Urinary bladder (tissue), 4 donors: ENCODE results near the gene CAPN2. TPM values are rescaled to one million over a fixed set of nuclear protein-coding genes. Genes with fewer than 3 reads are reported as not detected.

Experiments used
- DNase-seq: peaks from one replicate; pipeline ENCODE4 v3.0.0-alpha.2; 2015; ENCODE audit errors: extremely low spot score
- H3K27ac ChIP-seq: one replicate; pipeline ENCODE4 v1.5.1; 2013; ENCODE audit warnings: low read depth, mild to moderate bottlenecking, moderate library complexity
- H3K36me3 ChIP-seq: one replicate; pipeline ENCODE4 v1.6.1; 2013; ENCODE audit warnings: mild to moderate bottlenecking, moderate library complexity; ENCODE audit not compliant: insufficient read depth
- H3K4me1 ChIP-seq: one replicate; pipeline ENCODE4 v1.6.1; 2013; ENCODE audit warnings: mild to moderate bottlenecking, moderate library complexity; ENCODE audit not compliant: insufficient read depth
- H3K4me3 ChIP-seq: one replicate; pipeline ENCODE4 v1.5.1; 2013; ENCODE audit warnings: low read depth, low read length
- WGBS: extraction: QIAGEN DNeasy Blood & Tissue Kit; methylation state at CpG from one replicate; pipeline ENCODE4 v1.1.7; 2013; 5-methylcytosine and 5-hydroxymethylcytosine counted together
- polyA plus RNA-seq: library from polyadenylated mRNA; stranded (reverse); fragments of 200-250 nt; gene quantifications from one replicate; pipeline ENCODE4 v1.2.3, GENCODE V29; 2013
- small RNA-seq: library from RNA; depleted of rRNA; stranded (forward); fragments of <200 nt; gene quantifications from one replicate; pipeline ENCODE3, GENCODE V24; 2014
- total RNA-seq: library from RNA; depleted of rRNA; stranded (reverse); fragments of >200 nt; gene quantifications from one replicate; pipeline ENCODE4 v1.2.3, GENCODE V29; 2014
- donor health status: healthy with polysubstance abuse.
- donor health status: healthy.

Gene CAPN2
- total and polyA plus RNA-seq, 2 donors: 91.4 to 117 TPM

DNA sequence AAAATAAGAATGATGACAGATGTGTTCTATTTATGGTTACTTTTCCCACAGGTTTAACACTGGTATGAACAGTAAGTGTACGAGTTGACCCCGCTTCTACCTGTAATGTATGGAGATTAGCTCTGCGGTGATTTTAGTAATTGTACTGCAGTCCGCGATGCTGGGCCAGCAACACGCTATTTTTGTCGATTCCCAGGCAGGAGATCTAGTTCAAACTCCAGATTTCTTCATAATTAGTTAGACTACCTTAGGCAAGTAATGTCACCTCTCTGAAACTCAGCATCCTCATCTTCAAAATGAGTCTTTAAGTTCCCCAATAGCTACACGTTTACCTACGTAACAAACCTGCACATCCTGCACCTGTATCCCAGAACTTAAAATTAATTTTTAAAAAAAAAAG lies 111.9 kb downstream of the CAPN2 start:
- H3K4me3 ChIP-seq: no peak overlapping the region
- H3K36me3 ChIP-seq: peaks cover 4% of the 10 kb centered on the region
- DNase-seq: no peak
- 95% methylated on average over 9 of the region's 9 CpGs for WGBS
- H3K4me1 ChIP-seq: peaks cover 2% of the 10 kb centered on the region
- H3K27ac ChIP-seq: no peak overlapping the region

DNA sequence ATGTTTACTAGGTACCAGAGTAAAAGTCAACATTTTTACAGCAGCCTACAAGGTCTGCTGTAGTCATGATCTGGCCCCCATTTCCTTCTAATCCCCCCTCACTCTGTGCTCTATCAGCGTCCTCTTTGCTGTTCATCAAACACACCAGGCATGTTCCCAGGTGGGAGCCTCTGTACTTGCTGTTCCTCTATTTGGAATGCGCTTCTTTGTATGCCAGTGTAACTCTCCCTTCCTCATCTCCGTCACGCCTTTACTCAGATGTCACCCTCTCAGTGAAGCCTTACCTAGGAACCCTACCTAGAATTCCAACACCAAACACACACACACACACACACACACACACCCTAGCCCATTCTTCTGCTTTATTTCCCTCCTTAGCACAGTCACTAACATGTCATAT lies 112.4 kb downstream of the CAPN2 start:
- peaks cover 2% of the 10 kb centered on the region for H3K4me1 ChIP-seq
- WGBS: 93% methylated on average over 4 of the region's 4 CpGs
- peaks cover 4% of the 10 kb centered on the region for H3K36me3 ChIP-seq
- no peak overlapping the region for H3K4me3 ChIP-seq
- no peak for DNase-seq
- no peak overlapping the region for H3K27ac ChIP-seq

Small RNA genes within 50 kb of the gene (small RNA-seq; reads per million reads assigned to genes)
- gene RNU6-1248P: not detected

Other genes starting within 250 kb of the CAPN2 start
- 1.6 TPM for gene CAPN8, start 46.8 kb upstream of the CAPN2 start, total RNA-seq
- gene CAPN8, start 46.8 kb upstream of the CAPN2 start, polyA plus RNA-seq: 11.9 TPM
- 42.8 TPM for gene TP53BP2, start 133.4 kb downstream of the CAPN2 start, total RNA-seq
- 15.4 TPM for gene TP53BP2, start 133.4 kb downstream of the CAPN2 start, polyA plus RNA-seq